ENCODE measurements around the gene C1QL4. TPM values are rescaled to one million over a fixed set of nuclear protein-coding genes. Genes with fewer than 3 reads are reported as not detected.
A peak's percentile ranks its signal among the peaks of the same experiment; 100 is the strongest.
"Not testable (repeated sequence)": the region's sequence is repeated elsewhere in the genome, so short reads cannot be mapped to it uniquely, and the experiment has no call there.

Gene C1QL4
- total RNA-seq, 4 donors from 2014 or later = not detected

DNA sequence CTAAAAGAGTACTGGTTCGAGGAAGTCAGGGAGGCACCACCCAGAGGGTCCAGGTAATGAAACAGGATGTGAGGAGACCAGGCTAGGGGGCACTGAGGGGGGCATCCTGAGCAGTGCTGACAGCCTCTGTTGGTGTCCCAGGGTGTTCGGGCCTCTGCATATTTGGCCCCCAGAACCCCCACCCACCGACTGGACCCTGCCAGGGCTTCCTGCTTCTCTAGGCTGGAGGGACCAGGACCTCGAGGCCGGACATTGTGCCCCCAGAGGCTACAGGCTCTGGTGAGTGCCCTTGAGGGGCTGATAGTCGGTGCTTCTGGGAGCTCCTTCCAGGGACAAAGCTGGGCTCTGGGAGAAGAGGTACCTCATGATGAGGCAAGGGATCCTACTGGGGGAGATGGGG lies 11.4 kb downstream of the C1QL4 start:
- H3K27me3 ChIP-seq = peaks cover 0 to 4% (median 0%) of the 10 kb centered on the region in 4 donors
- H3K4me1 ChIP-seq = peaks cover 8 to 19% (median 12%) of the 10 kb centered on the region in 3 donors
- intact Hi-C loops (cut with DNase I) = no loop called here
- H3K27ac ChIP-seq = no peak overlapping the region
- 80% methylated on average over 1 of the region's 6 CpGs; no CpG with 5 or more reads in 1 of the 2 donors for WGBS, 2 donors
- TF ChIP-seq CTCF (IDR thresholded peaks at IDR 0.05) = no peak
- no peak for TF ChIP-seq POLR2A (IDR thresholded peaks at IDR 0.05)
- H3K4me3 ChIP-seq = no peak overlapping the region
- H3K36me3 ChIP-seq = peaks cover 0 to 8% (median 0%) of the 10 kb centered on the region in 3 donors
- no peaks in the 10 kb centered on the region for H3K9me3 ChIP-seq
- DNase-seq = no peak

DNA sequence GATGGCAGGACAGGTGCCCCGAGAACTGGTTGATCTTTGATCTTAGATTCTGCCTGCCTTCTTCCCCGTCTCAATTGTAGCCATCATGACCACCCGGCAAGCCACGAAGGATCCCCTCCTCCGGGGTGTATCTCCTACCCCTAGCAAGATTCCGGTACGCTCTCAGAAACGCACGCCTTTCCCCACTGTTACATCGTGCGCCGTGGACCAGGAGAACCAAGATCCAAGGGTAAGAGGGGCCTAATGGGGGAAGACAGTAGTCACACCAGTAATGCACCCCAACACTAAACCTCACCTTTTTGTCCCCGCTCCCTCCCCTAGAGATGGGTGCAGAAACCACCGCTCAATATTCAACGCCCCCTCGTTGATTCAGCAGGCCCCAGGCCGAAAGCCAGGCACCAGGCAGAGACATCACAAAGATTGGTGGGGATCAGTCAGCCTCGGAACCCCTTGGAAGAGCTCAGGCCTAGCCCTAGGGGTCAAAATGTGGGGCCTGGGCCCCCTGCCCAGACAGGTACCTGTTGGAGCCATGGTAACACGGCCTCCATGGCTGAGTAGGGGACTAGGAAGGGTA lies 13.4 kb downstream of the C1QL4 start:
- Histone ChIP-seq H3K27me3 (no peaks in the 10 kb centered on the region), H3K27ac (peak overlapping the region in 3 of 4 donors; percentile 48 to 76 (median 69)), H3K36me3 (no peaks in the 10 kb centered on the region), H3K4me3 (peak overlapping the region; percentile 56 to 86 (median 70)), H3K4me1 (peaks cover 8 to 19% (median 12%) of the 10 kb centered on the region in 3 donors), H3K9me3 (no peaks in the 10 kb centered on the region)
- TF ChIP-seq POLR2A (IDR thresholded peaks at IDR 0.05) = no peak
- no peak for TF ChIP-seq CTCF (IDR thresholded peaks at IDR 0.05)
- 3 to 8% methylated on average over 13 to 17 of the region's 19 CpGs for WGBS, 2 donors
- no peak for DNase-seq
- intact Hi-C loops (cut with DNase I) = no loop called here

DNA sequence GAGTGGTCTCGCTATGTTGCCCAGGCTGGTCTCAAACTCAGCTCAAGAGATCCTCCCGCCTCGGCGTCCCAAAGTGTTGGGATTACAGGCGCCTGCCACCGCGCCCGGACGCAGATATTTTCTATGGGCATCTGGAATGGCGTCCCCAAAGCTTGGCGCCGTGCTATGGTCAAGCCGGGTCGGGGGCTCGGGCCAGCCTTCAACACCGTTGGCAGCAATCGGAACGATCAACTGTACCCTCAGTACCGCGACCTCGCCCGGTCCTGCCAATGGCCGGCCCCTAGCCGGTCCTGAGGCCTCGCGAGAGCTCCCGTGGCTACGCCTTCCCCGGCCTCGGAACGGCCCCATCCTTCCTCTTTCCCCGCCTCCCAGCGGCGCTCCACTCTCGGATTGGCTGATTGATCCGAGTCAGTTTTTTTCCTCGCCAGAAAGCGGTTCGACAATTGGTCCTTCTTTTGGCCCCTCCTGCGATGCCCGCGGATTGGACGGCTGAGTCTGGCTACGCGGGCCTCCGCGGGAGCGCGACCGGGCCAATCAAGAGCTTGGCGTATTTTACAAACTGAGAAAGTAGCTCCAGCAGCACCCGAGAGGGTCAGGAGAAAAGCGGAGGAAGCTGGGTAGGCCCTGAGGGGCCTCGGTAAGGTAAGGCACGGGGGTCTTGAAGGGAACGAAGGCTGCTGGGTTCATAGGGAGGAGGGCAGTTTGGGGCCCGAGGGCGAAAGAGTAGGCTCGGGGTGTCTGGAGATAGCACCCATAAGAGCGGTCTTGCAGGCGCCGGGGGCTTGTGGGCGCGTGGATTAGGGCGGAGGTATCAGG lies 14.1 kb downstream of the C1QL4 start, which contains the start of gene TROAP:
Gene TROAP, plus strand, starts transcription at position 548 of the 816 bp plus-strand sequence. CDS start 354 bp downstream, outside the sequence.
- peak within 1 kb of the TSS; percentile 56 to 86 (median 70) for H3K4me3 ChIP-seq
- H3K36me3 ChIP-seq = no peaks in the 10 kb centered on the region
- peak; percentile 87 for DNase-seq
- H3K27me3 ChIP-seq = no peaks in the 10 kb centered on the region
- H3K9me3 ChIP-seq = no peaks in the 10 kb centered on the region
- 0 to 1% methylated on average over 26 to 47 of the region's 65 CpGs for whole genome bisulfite sequencing, 2 donors
- H3K4me1 ChIP-seq = peaks cover 8 to 19% (median 12%) of the 10 kb centered on the region in 3 donors
- intact Hi-C loops (cut with DNase I) = no loop called here
- TF ChIP-seq CTCF (IDR thresholded peaks at IDR 0.05) (peak in 1 of 6 experiments; percentile 26), POLR2A (IDR thresholded peaks at IDR 0.05) (peak in 1 of 4 donors; percentile 54)
- H3K27ac ChIP-seq = peak within 1 kb of the TSS; percentile 76 to 83 (median 79)

GRCh38 chr12:49322367-49322707 lies 14.7 kb downstream of the C1QL4 start:
- Histone ChIP-seq H3K4me1 (peaks cover 8 to 19% (median 12%) of the 10 kb centered on the region in 3 donors), H3K4me3 (peak overlapping the region; percentile 56 to 86 (median 70)), H3K9me3 (no peaks in the 10 kb centered on the region), H3K27ac (peak overlapping the region; percentile 76 to 83 (median 79)), H3K36me3 (no peaks in the 10 kb centered on the region), H3K27me3 (no peaks in the 10 kb centered on the region)
- WGBS, 2 donors = 39 to 52% methylated on average over 11 to 12 of the region's 12 CpGs
- intact Hi-C loops (cut with DNase I) = no loop called here
- no peak for TF ChIP-seq CTCF (IDR thresholded peaks at IDR 0.05)
- no peak for TF ChIP-seq POLR2A (IDR thresholded peaks at IDR 0.05)
- no peak for DNase-seq

- H3K27ac ChIP-seq; H3K27me3 ChIP-seq; intact Hi-C loops (cut with DNase I); H3K4me3 ChIP-seq; DNase-seq; H3K36me3 ChIP-seq; H3K9me3 ChIP-seq: not testable (repeated sequence)
- peaks cover 8 to 24% (median 12%) of the 10 kb centered on the region in 3 donors for H3K4me1 ChIP-seq
- 88 to 92% methylated on average over 9 of the region's 9 CpGs for WGBS, 2 donors
These were observed 16.4 kb downstream of the C1QL4 start for GRCh38 chr12:49320411-49321103.

- WGBS, 2 donors = 88 to 93% methylated on average over 10 of the region's 10 CpGs
- H3K27me3 ChIP-seq; intact Hi-C loops (cut with DNase I); DNase-seq; H3K36me3 ChIP-seq; H3K27ac ChIP-seq; H3K9me3 ChIP-seq; H3K4me3 ChIP-seq: not testable (repeated sequence)
- H3K4me1 ChIP-seq = peaks cover 0 to 14% (median 2%) of the 10 kb centered on the region in 3 donors
These were observed 19.9 kb downstream of the C1QL4 start for GRCh38 chr12:49317118-49317517.

Data from esophagus squamous epithelium (tissue), 5 donors.